GM19023 (cell line): ENCODE results near the gene LY86.

Experiments used
- ATAC-seq: cut with Tn5 transposase; IDR thresholded peaks from one replicate; pipeline ENCODE4 v1.9.1; 2021; ENCODE audit warnings: mild to moderate bottlenecking, moderate library complexity; ENCODE audit not compliant: unreplicated experiment

LY86 gene

GRCh38 chr6:6619021-6619794, 30.7 kb downstream of the LY86 start:
- ATAC-seq = no peak

- no peak for ATAC-seq
Observed at GRCh38 chr6:6620766-6621425, 32.4 kb downstream of the LY86 start.

- no peak for ATAC-seq
Observed at GRCh38 chr6:6622501-6622900, 34.0 kb downstream of the LY86 start.

- ATAC-seq = no peak
Observed at GRCh38 chr6:6623553-6623952, 35.0 kb downstream of the LY86 start.

- ATAC-seq = no peak
Observed at GRCh38 chr6:6624269-6624990, 35.9 kb downstream of the LY86 start.

GRCh38 chr6:6626187-6626586, 37.7 kb downstream of the LY86 start:
- no peak for ATAC-seq

GRCh38 chr6:6629402-6629801, 40.9 kb downstream of the LY86 start:
- ATAC-seq = no peak

GRCh38 chr6:6631053-6631452, 42.5 kb downstream of the LY86 start:
- ATAC-seq = no peak

- no peak for ATAC-seq
Observed at GRCh38 chr6:6631534-6632276, 43.2 kb downstream of the LY86 start.

GRCh38 chr6:6633898-6634734, 45.6 kb downstream of the LY86 start:
- no peak for ATAC-seq

GRCh38 chr6:6634735-6635075, 46.2 kb downstream of the LY86 start:
- no peak for ATAC-seq

GRCh38 chr6:6635291-6635690, 46.8 kb downstream of the LY86 start:
- no peak for ATAC-seq

GRCh38 chr6:6635869-6636268, 47.3 kb downstream of the LY86 start:
- ATAC-seq = peak; percentile 67

- ATAC-seq = no peak
Observed at GRCh38 chr6:6639572-6639971, 51.1 kb downstream of the LY86 start.

- no peak for ATAC-seq
Observed at GRCh38 chr6:6640926-6641325, 52.4 kb downstream of the LY86 start.

GRCh38 chr6:6643398-6643797, 54.9 kb downstream of the LY86 start:
- peak; percentile 87 for ATAC-seq

GRCh38 chr6:6645261-6645917, 56.9 kb downstream of the LY86 start:
- ATAC-seq = no peak

- ATAC-seq = no peak
Observed at GRCh38 chr6:6646384-6646783, 57.9 kb downstream of the LY86 start.

- ATAC-seq = no peak
Observed at GRCh38 chr6:6646859-6647258, 58.3 kb downstream of the LY86 start.
